ENCODE results near the gene CUX1.

CUX1 gene

DNA sequence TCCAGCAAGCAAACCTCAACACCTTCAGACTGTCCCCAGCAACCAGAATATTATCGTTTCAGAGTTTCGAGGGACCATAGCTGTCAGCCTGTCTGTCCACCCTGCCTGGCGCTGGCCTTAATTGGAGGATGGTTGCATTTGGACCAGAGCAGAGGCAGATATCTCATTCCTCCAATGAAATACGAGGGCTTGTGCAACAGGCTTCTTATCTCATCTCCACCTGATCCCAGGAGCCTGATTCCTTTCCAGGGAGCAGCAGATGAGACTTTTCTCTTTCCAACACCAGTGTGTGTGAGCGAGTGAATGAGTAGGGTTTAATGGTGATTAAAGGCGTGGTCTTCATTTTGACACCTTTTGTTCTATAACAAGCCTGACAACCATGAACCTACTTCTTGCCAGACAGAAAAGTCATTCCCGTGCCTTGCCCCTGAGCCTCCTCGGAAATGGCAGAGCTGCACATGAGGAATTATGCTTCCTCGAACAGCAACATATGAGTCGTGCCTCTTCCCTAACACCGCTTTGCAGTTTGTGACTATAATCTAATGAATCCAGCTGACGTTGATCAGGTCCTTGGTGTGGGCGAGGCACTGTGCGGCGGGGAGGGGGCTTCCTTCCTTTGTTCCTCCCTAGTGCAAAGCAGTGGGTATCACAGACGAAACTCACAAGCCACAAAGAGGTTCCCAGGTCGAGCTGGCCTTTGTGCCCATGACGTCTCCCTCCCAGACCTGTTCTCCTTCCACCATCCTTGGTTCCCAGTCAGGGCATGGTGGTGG is 147.4 kb downstream of the CUX1 start:
- TF ChIP-seq GATA2 (IDR thresholded peaks at IDR 0.05; ENCODE audit: low read depth, low read length) (peak; percentile 80), GATA3 (IDR thresholded peaks at IDR 0.05; ENCODE audit: low read depth, low read length) (no peak)

- TF ChIP-seq GATA2 (IDR thresholded peaks at IDR 0.05; ENCODE audit: low read depth, low read length) (peak; percentile 83), GATA3 (IDR thresholded peaks at IDR 0.05; ENCODE audit: low read depth, low read length) (no peak)
These were observed 151.5 kb downstream of the CUX1 start for GRCh38 chr7:101968720-101969466.

DNA sequence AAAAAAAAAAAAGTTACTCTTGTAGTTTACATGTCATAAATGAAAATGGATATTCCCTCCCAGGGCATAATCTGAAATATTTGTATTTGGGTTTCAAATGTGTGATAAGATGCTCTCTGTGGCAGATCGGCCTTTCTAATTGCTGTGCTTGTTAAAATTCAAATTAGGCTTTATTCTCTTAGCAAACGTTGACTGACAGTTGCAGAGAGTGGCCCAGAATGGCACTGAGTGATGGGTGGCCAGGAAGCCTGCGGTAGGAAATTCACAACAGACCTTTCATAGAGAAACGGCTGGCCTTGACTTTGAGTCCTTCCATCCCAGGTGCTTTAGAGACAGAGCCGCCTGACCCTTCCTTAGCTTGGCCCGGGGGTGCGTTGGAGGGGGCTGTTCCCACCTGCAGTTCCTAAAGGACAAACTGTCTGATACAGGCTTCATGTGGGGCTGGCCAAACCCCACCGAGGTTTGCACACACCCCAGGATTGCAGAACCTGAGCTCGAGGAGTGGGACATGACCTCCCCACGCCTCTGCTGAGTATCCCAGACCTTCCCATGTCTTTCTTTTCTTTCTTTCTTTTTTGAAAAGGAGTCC is 152.7 kb downstream of the CUX1 start:
- TF ChIP-seq GATA2 (IDR thresholded peaks at IDR 0.05; ENCODE audit: low read depth, low read length) (no peak), GATA3 (IDR thresholded peaks at IDR 0.05; ENCODE audit: low read depth, low read length) (no peak)

GRCh38 chr7:101970801-101971200 is 153.4 kb downstream of the CUX1 start:
- TF ChIP-seq GATA2 (IDR thresholded peaks at IDR 0.05; ENCODE audit: low read depth, low read length) (no peak), GATA3 (IDR thresholded peaks at IDR 0.05; ENCODE audit: low read depth, low read length) (no peak)

DNA sequence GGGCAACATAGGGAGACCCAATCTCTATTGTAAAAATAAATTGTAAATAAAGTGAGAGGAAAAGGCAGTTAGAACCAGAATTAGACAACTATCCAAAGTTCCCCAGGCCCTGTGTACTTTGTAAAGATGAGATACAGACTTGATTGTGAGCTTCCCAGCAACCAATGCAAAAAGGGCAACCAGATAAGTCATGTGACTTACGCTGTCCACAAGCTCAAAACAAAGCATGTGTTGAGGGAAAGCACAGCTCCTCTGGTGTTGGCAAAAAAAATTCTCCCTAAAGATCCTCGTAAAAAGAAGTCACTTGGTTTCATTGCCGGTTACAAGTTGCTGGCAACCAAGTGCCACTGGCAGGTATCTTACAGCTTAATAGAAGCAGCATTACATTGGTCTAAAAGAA is 154.0 kb downstream of the CUX1 start:
- no peak for TF ChIP-seq GATA3 (IDR thresholded peaks at IDR 0.05; ENCODE audit: low read depth, low read length)
- TF ChIP-seq GATA2 (IDR thresholded peaks at IDR 0.05; ENCODE audit: low read depth, low read length), result no peak

DNA sequence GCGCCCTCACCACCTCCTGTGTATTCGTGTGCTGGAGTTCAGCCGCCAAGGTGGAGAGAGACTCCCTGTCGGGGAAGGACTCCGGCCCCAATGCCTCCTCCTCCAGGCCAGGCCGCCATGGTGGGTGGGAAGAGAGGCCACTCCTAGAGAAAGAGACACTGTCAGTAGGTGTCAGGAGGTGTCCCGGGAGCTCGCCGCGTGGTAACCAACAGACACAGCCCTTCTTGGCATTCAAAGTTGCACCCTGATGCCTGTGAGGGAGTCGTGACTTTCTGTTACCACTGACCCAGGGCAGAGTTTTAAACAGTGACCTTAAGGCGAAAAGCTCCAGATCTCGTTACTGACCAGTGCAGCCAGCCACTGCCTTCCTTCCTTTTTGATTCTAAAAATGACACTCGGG is 155.2 kb downstream of the CUX1 start:
- no peak for TF ChIP-seq GATA3 (IDR thresholded peaks at IDR 0.05; ENCODE audit: low read depth, low read length)
- no peak for TF ChIP-seq GATA2 (IDR thresholded peaks at IDR 0.05; ENCODE audit: low read depth, low read length)

- no peak for TF ChIP-seq GATA2 (IDR thresholded peaks at IDR 0.05; ENCODE audit: low read depth, low read length)
- no peak for TF ChIP-seq GATA3 (IDR thresholded peaks at IDR 0.05; ENCODE audit: low read depth, low read length)
These were observed 155.7 kb downstream of the CUX1 start for GRCh38 chr7:101973130-101973529.

DNA sequence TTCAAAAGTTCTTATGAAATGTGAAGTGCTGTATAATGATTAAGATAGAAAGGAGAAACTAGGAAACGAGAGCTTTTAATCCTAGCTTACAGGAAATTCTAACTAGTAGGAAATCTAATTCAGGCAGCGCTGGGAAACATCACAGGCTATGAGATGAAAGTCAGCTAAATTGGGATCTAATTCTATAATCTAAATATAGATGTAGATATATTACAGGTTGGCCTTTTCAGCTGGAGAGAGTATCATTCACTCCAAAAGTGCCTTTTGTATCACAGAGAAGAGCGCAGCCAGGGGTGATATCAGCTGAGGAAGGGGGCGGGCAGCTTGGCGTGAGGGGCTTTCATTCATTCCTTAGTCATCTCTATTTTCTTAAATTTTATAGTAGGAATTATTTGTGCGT is 157.0 kb downstream of the CUX1 start:
- no peak for TF ChIP-seq GATA3 (IDR thresholded peaks at IDR 0.05; ENCODE audit: low read depth, low read length)
- TF ChIP-seq GATA2 (IDR thresholded peaks at IDR 0.05; ENCODE audit: low read depth, low read length), result no peak

- no peak for TF ChIP-seq GATA2 (IDR thresholded peaks at IDR 0.05; ENCODE audit: low read depth, low read length)
- no peak for TF ChIP-seq GATA3 (IDR thresholded peaks at IDR 0.05; ENCODE audit: low read depth, low read length)
These were observed 157.6 kb downstream of the CUX1 start for GRCh38 chr7:101975046-101975445.

GRCh38 chr7:101976411-101976810 is 159.0 kb downstream of the CUX1 start:
- no peak for TF ChIP-seq GATA3 (IDR thresholded peaks at IDR 0.05; ENCODE audit: low read depth, low read length)
- no peak for TF ChIP-seq GATA2 (IDR thresholded peaks at IDR 0.05; ENCODE audit: low read depth, low read length)

DNA sequence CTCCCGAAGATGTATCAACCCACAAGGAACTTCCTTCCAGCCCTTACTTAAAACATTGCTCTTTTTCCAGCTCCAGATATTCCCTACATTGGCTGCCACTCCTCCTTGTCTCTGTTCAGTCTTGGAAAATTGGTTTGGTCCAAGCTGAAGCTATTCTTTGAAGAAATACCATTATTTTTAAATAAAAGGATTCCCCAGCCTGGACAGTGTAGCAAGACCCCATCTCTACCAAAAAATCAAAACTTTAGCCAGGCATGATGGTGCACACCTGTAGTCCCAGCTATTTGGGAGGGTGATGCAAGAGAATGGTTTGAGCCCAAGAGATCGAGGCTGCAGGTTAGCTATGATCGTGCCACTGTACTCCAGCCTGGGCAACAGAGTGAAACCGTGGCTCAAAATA is 159.8 kb downstream of the CUX1 start:
- no peak for TF ChIP-seq GATA2 (IDR thresholded peaks at IDR 0.05; ENCODE audit: low read depth, low read length)
- TF ChIP-seq GATA3 (IDR thresholded peaks at IDR 0.05; ENCODE audit: low read depth, low read length), result no peak

DNA sequence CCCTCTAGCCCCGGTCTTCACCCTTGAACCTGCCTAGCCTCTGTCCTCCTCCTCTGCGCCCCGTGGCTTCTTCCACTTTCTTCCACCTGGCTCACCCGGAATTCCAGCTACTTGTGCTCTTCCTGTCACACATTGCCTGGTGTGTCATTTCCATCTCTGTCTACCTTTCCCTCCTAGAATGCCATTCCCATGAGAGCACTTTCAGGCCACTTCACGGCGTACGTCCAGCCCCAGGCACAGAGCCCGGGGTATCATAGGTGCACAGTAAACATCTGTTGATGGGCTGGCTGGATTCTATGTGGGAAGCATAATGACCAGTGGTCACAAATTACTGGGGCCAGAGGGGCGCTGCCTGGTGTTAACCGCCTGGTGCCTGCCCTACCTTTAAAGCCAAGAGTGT is 161.3 kb downstream of the CUX1 start:
- TF ChIP-seq GATA2 (IDR thresholded peaks at IDR 0.05; ENCODE audit: low read depth, low read length) (no peak), GATA3 (IDR thresholded peaks at IDR 0.05; ENCODE audit: low read depth, low read length) (no peak)

GRCh38 chr7:101983147-101983811 is 165.9 kb downstream of the CUX1 start:
- no peak for TF ChIP-seq GATA3 (IDR thresholded peaks at IDR 0.05; ENCODE audit: low read depth, low read length)
- no peak for TF ChIP-seq GATA2 (IDR thresholded peaks at IDR 0.05; ENCODE audit: low read depth, low read length)

Data from SH-SY5Y (cell line).